BE2C (cell line): Measurements from ENCODE around the gene FCRL2.
"Not testable (repeated sequence)": the region's sequence is repeated elsewhere in the genome, so short reads cannot be mapped to it uniquely, and the experiment has no call there.

Experiments
- DNase-seq: peaks from one replicate; pipeline ENCODE4 v3.0.0-alpha.2; 2020
- H3K27me3 ChIP-seq: fragments of 250-450 bp; sonication (Bioruptor Pico); 2 replicates; pipeline ENCODE4 v1.5.1; 2020; ENCODE audit warnings: mild to moderate bottlenecking
- H3K36me3 ChIP-seq: fragments of 250-450 bp; sonication (Bioruptor Pico); 2 replicates; pipeline ENCODE4 v1.5.1; 2020; ENCODE audit warnings: mild to moderate bottlenecking
- H3K4me1 ChIP-seq: fragments of 250-450 bp; sonication (Bioruptor Pico); 2 replicates; pipeline ENCODE4 v1.5.1; 2020
- H3K4me3 ChIP-seq: 2 replicates; pipeline ENCODE4 v1.5.1; 2011; ENCODE audit warnings: low read depth, low read length
- H3K9me3 ChIP-seq: fragments of 250-450 bp; sonication (Bioruptor Pico); 2 replicates; pipeline ENCODE4 v1.5.1; 2020
- TF ChIP-seq, protein P1 (sequence below): IDR thresholded peaks from 2 replicates; pipeline ENCODE4 v1.5.1; 2012; ENCODE audit warnings: mild to moderate bottlenecking, low read depth, low read length

FCRL2 gene

DNA sequence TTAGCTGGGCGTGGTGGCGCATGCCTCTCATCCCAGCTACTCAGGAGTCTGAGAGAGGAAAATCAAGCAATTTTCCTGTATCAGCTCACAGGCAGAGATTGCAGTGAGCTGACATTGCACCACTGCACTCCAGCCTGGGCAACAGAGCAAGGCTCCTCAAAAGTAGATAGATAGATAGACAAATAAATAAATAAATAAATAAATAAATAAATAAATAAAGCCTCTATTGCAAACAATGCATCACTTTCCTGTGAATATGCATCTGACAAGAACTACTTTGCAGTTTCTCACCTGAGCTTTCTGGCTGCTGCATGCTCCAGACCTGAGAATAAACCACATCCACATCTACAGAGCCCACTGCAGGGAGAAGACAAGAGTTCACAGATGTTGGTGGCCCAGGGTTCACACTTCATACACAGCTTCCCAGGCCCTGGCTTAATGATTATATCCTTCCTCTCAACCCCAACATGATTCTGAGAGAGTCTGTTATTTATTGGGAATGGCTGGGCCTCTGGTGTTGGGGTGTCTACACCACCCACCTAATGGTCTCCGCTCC, 28.6 kb downstream of the FCRL2 start:
- Histone ChIP-seq H3K9me3 (no peaks in the 10 kb centered on the region), H3K4me3 (no peak overlapping the region), H3K4me1 (no peaks in the 10 kb centered on the region), H3K36me3 (no peaks in the 10 kb centered on the region), H3K27me3 (no peaks in the 10 kb centered on the region)
- TF ChIP-seq, protein P1, sequence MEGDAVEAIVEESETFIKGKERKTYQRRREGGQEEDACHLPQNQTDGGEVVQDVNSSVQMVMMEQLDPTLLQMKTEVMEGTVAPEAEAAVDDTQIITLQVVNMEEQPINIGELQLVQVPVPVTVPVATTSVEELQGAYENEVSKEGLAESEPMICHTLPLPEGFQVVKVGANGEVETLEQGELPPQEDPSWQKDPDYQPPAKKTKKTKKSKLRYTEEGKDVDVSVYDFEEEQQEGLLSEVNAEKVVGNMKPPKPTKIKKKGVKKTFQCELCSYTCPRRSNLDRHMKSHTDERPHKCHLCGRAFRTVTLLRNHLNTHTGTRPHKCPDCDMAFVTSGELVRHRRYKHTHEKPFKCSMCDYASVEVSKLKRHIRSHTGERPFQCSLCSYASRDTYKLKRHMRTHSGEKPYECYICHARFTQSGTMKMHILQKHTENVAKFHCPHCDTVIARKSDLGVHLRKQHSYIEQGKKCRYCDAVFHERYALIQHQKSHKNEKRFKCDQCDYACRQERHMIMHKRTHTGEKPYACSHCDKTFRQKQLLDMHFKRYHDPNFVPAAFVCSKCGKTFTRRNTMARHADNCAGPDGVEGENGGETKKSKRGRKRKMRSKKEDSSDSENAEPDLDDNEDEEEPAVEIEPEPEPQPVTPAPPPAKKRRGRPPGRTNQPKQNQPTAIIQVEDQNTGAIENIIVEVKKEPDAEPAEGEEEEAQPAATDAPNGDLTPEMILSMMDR, result no peak
- no peak for DNase-seq

DNA sequence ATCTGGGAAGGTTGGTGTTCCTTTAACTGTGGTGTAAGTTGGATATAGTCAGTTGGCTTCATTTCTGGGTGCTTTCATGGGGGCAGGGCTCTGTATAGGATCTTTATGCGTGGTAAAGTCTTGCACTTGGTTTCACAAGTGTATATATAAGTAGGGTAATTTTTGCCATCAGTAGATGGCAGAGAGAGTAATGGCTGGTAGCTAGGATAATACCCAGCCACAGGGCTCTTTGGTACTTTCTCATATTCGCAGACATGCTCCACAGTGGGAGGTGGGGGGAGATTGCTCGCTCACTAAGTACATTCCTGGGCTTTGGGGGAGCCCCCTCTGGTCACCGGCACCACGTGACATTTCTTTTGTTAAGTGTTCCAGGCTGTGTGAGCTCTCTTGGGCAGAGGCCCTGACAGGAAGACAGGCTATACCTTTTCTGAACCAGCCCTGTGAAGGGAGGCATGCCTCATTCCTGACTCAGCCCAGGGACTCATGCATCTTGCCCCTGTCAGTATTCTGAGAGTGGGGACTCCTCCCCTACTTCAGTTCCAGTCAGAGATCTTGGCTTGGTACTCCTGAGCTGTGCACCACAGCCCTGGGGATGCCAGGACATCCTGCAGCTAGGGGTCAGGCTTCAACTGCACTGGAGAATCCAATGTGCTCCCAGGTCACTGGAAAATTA, 37.6 kb downstream of the FCRL2 start:
- DNase-seq, result no peak
- TF ChIP-seq, protein P1, result no peak
- Histone ChIP-seq H3K4me1 (no peaks in the 10 kb centered on the region), H3K27me3 (no peaks in the 10 kb centered on the region), H3K36me3 (no peaks in the 10 kb centered on the region), H3K4me3 (no peak overlapping the region), H3K9me3 (no peaks in the 10 kb centered on the region)

DNA sequence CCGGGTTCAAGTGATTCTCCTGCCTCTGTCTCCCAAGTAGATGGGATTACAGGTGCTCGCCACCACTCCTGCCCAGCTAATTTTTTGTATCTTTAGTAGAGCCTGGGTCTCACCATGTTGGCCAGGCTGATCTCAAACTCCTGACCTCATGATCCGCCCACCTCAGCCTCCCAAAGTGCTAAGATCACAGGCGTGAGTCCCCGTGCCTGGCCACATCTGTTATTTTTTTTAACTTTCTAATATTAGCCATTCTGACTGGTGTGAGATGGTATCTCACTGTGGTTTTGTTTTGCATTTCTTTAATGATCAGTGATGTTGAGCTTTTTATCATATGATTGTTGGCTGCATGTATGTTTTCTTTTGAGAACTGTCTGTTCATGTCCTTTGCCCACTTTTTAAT, 40.9 kb downstream of the FCRL2 start:
- not testable (repeated sequence) for DNase-seq, H3K27me3 ChIP-seq, H3K4me3 ChIP-seq, H3K4me1 ChIP-seq, H3K9me3 ChIP-seq, H3K36me3 ChIP-seq

DNA sequence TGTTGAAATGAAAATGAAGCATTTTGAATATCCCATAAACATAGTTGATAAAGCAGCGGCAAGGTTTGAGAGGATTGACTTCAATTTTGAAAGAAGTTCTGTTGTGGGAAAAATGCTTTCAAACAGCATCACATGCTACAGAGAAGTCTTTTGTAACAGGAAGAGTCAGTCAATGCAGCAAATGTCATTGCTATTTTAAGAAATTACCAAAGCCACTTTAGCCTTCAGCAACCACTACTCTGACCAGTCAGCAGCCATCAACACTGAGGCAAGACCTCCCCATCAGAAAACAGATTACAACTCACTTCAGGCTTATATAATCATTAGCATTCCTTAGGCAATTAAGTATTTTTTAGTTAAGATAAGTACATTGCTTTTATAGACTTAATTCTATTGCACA, 42.6 kb downstream of the FCRL2 start:
- no peak for DNase-seq
- Histone ChIP-seq H3K9me3 (no peaks in the 10 kb centered on the region), H3K27me3 (no peaks in the 10 kb centered on the region), H3K36me3 (no peaks in the 10 kb centered on the region), H3K4me1 (no peaks in the 10 kb centered on the region), H3K4me3 (no peak overlapping the region)
- TF ChIP-seq, protein P1, result no peak

DNA sequence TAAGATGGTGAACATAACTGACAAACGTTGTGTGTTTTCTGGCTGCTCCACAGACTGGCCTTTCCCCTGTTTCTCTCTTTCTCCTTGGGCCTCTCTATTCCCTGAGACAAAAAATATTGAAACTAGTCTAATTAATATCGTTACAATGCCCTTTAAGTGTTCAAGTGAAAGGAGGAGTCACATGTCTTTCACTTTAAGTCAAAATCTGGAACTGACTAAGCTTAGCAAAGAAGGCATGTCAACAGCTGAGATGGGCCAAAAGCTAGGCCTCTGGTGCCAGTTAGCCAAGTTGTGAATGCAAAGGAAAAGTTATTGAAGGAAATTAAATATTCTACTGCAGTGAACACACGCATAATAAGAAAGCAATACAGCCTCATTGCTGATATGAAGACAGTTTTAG, 44.2 kb downstream of the FCRL2 start:
- Histone ChIP-seq H3K9me3 (no peaks in the 10 kb centered on the region), H3K36me3 (no peaks in the 10 kb centered on the region), H3K27me3 (no peaks in the 10 kb centered on the region), H3K4me1 (no peaks in the 10 kb centered on the region), H3K4me3 (no peak overlapping the region)
- DNase-seq, result no peak
- TF ChIP-seq, protein P1, result no peak

DNA sequence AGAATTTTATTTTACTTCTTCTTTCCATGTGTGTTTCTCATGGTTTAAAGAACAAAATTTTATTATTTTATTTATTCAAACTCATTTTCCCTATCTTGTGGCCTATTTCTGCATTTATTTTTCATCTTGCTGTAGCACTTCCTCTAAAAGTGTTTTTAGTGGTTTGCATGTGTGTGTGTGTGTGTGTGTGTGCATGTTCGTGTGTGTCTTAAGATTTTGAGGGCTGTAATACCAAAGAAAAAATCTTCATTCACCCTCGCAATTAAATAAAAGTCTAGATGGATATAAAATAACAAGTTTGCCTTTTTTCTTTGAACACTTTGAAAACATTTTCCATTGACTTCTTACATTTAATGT, 51.7 kb downstream of the FCRL2 start:
- no peak for DNase-seq
- no peaks in the 10 kb centered on the region for H3K36me3 ChIP-seq
- H3K4me1 ChIP-seq, result no peaks in the 10 kb centered on the region
- no peak overlapping the region for H3K4me3 ChIP-seq
- TF ChIP-seq, protein P1, result no peak
- H3K9me3 ChIP-seq, result no peaks in the 10 kb centered on the region
- H3K27me3 ChIP-seq, result no peaks in the 10 kb centered on the region
